ENCODE data around the gene ORC5. TPM values are rescaled to one million over a fixed set of nuclear protein-coding genes. Genes with fewer than 3 reads are reported as not detected.

Gene ORC5
- total RNA-seq, 4 donors from 2014 or later = 21.8 to 43.8 (median 25.7) TPM

- no peak overlapping the region for H3K27ac ChIP-seq
- no peaks in the 10 kb centered on the region for H3K27me3 ChIP-seq
- TF ChIP-seq CTCF (IDR thresholded peaks at IDR 0.05) = no peak
- no peak for TF ChIP-seq POLR2A (IDR thresholded peaks at IDR 0.05)
- H3K36me3 ChIP-seq = no peaks in the 10 kb centered on the region
- DNase-seq = no peak
- no peaks in the 10 kb centered on the region for H3K4me1 ChIP-seq
- 61 to 67% methylated on average over 4 of the region's 4 CpGs for WGBS, 2 donors
- no peak overlapping the region for H3K4me3 ChIP-seq (replicated peaks in 1 of 3)
- H3K9me3 ChIP-seq = no peaks in the 10 kb centered on the region
- intact Hi-C loops (cut with DNase I) = no loop called here
Observed at GRCh38 chr7:104126411-104126841, 81.4 kb downstream of the ORC5 start.

- no peak overlapping the region for H3K4me3 ChIP-seq (replicated peaks in 1 of 3)
- intact Hi-C loops (cut with DNase I) = no loop called here
- H3K4me1 ChIP-seq = no peaks in the 10 kb centered on the region
- DNase-seq = no peak
- no peaks in the 10 kb centered on the region for H3K36me3 ChIP-seq
- H3K27ac ChIP-seq = no peak overlapping the region
- H3K27me3 ChIP-seq = no peaks in the 10 kb centered on the region
- H3K9me3 ChIP-seq = no peaks in the 10 kb centered on the region
- 90 to 93% methylated on average over 4 of the region's 4 CpGs for WGBS, 2 donors
- no peak for TF ChIP-seq POLR2A (IDR thresholded peaks at IDR 0.05)
- TF ChIP-seq CTCF (IDR thresholded peaks at IDR 0.05) = no peak
Observed at GRCh38 chr7:104124893-104125477, 82.8 kb downstream of the ORC5 start.

GRCh38 chr7:104124469-104124868 is 83.3 kb downstream of the ORC5 start:
- Histone ChIP-seq H3K4me3 (replicated peaks in 1 of 3) (no peak overlapping the region), H3K36me3 (no peaks in the 10 kb centered on the region), H3K27ac (no peak overlapping the region), H3K27me3 (no peaks in the 10 kb centered on the region), H3K9me3 (no peaks in the 10 kb centered on the region), H3K4me1 (no peaks in the 10 kb centered on the region)
- intact Hi-C loops (cut with DNase I) = no loop called here
- 95 to 97% methylated on average over 3 of the region's 3 CpGs for WGBS, 2 donors
- no peak for DNase-seq
- TF ChIP-seq CTCF (IDR thresholded peaks at IDR 0.05) (no peak), POLR2A (IDR thresholded peaks at IDR 0.05) (no peak)

GRCh38 chr7:104123786-104124185 is 84.0 kb downstream of the ORC5 start:
- Histone ChIP-seq H3K27ac (no peak overlapping the region), H3K36me3 (no peaks in the 10 kb centered on the region), H3K9me3 (no peaks in the 10 kb centered on the region), H3K27me3 (no peaks in the 10 kb centered on the region), H3K4me1 (no peaks in the 10 kb centered on the region), H3K4me3 (replicated peaks in 1 of 3) (no peak overlapping the region)
- intact Hi-C loops (cut with DNase I) = no loop called here
- no peak for DNase-seq
- 94 to 98% methylated on average over 3 of the region's 3 CpGs for WGBS, 2 donors
- no peak for TF ChIP-seq CTCF (IDR thresholded peaks at IDR 0.05)
- no peak for TF ChIP-seq POLR2A (IDR thresholded peaks at IDR 0.05)

- H3K4me3 ChIP-seq (replicated peaks in 1 of 3) = no peak overlapping the region
- H3K36me3 ChIP-seq = no peaks in the 10 kb centered on the region
- no peaks in the 10 kb centered on the region for H3K4me1 ChIP-seq
- H3K27me3 ChIP-seq = no peaks in the 10 kb centered on the region
- intact Hi-C loops (cut with DNase I) = no loop called here
- H3K27ac ChIP-seq = no peak overlapping the region
- H3K9me3 ChIP-seq = no peaks in the 10 kb centered on the region
- TF ChIP-seq POLR2A (IDR thresholded peaks at IDR 0.05) (no peak), CTCF (IDR thresholded peaks at IDR 0.05) (no peak)
- WGBS, 2 donors = 95 to 96% methylated on average over 2 of the region's 2 CpGs
- no peak for DNase-seq
Observed at GRCh38 chr7:104113788-104114187, 94.0 kb downstream of the ORC5 start.

Data from thyroid gland (tissue), 4 donors.